Lung (tissue), 12 donors: Measurements from ENCODE around the gene SGPP1. TPM values are rescaled to one million over a fixed set of nuclear protein-coding genes. Genes with fewer than 3 reads are reported as not detected.

Experiments
- ATAC-seq: fragments of 200-7000 bp; cut with Tn5 transposase; one replicate; pipeline ENCODE4 v1.9.1; 2020; ENCODE audit warnings: moderate number of reproducible peaks; ENCODE audit not compliant: insufficient read depth, low FRiP score
- DNase-seq, 3 donors: peaks; one replicate each; pipeline ENCODE4 v3.0.0-alpha.2; 2013 to 2017
- H3K27ac ChIP-seq, 2 donors: one replicate each; pipeline ENCODE4 v1.5.1; 2013; ENCODE audit warnings: mild to moderate bottlenecking in 2 of 2, moderate library complexity in 2 of 2, control low read depth in 1 of 2, inconsistent platforms in 1 of 2, low read depth in 1 of 2, low read length in 1 of 2
- H3K27me3 ChIP-seq, 3 donors: one replicate each; pipeline ENCODE4 v1.5.1; 2013; ENCODE audit warnings: low read length in 2 of 3; ENCODE audit not compliant: control insufficient read depth in 3 of 3, insufficient read depth in 3 of 3
- H3K36me3 ChIP-seq, 4 donors: one replicate each; pipeline ENCODE4 v1.5.1; 2013; ENCODE audit warnings: low read length in 4 of 4, mild to moderate bottlenecking in 1 of 4, moderate library complexity in 1 of 4; ENCODE audit not compliant: control insufficient read depth in 4 of 4, insufficient read depth in 4 of 4
- H3K4me1 ChIP-seq, 5 donors: one replicate each; pipeline ENCODE4 v1.5.1; 2013; ENCODE audit warnings: low read length in 5 of 5, mild to moderate bottlenecking in 2 of 5, moderate library complexity in 1 of 5; ENCODE audit not compliant: control insufficient read depth in 5 of 5, insufficient read depth in 5 of 5
- H3K4me3 ChIP-seq: one replicate; pipeline ENCODE4 v1.5.1; 2013; ENCODE audit warnings: mild to moderate bottlenecking, control low read depth, moderate library complexity
- H3K9ac ChIP-seq, 2 donors: one replicate each; pipeline ENCODE4 v1.5.1; 2013; ENCODE audit warnings: low read length in 2 of 2, control low read depth in 1 of 2; ENCODE audit not compliant: insufficient read depth in 1 of 2
- H3K9me3 ChIP-seq, 4 donors: one replicate each; pipeline ENCODE4 v1.5.1; 2013; ENCODE audit warnings: low read length in 3 of 4, mild to moderate bottlenecking in 1 of 4, moderate library complexity in 1 of 4; ENCODE audit not compliant: control insufficient read depth in 4 of 4, insufficient read depth in 3 of 4
- CTCF ChIP-seq: IDR thresholded peaks from 2 replicates; pipeline ENCODE4 v1.5.1; 2012; ENCODE audit warnings: mild to moderate bottlenecking; ENCODE audit errors: control extremely low read depth, extremely low read depth
- WGBS, 2 donors: extraction: QIAGEN DNeasy Blood & Tissue Kit; methylation state at CpG; one replicate each; pipeline ENCODE4 v1.1.7; 2013; 5-methylcytosine and 5-hydroxymethylcytosine counted together
- polyA plus RNA-seq, 2 donors: library from polyadenylated mRNA; stranded (reverse); fragments of 200-250 nt; gene quantifications; one replicate each; pipeline ENCODE4 v1.2.1, GENCODE V29; 2013
- total RNA-seq, 2 donors: library from RNA; depleted of rRNA in 1 of 2; stranded (reverse); fragments of >200 nt in 1 of 2; gene quantifications; one replicate each; pipeline ENCODE4 v1.2.1, GENCODE V29; 2014 to 2021
- donor health status: control.
- donor health status: control.
- donor health status: Bipolar disorder and iron deficiency.
- donor health status: healthy.
- donor health status: DM: yes; HTN: yes; CAD: no.

The SGPP1 gene
- total and polyA plus RNA-seq, 4 donors, result 7.5 to 19.5 (median 13.1) TPM

GRCh38 chr14:63770187-63770807, 42.4 kb upstream of the SGPP1 start:
- TF ChIP-seq CTCF, result peak; percentile 65
- Histone ChIP-seq H3K27ac (no peak overlapping the region), H3K4me3 (no peak overlapping the region), H3K9me3 (no peaks in the 10 kb centered on the region), H3K4me1 (no peaks in the 10 kb centered on the region), H3K27me3 (no peaks in the 10 kb centered on the region), H3K36me3 (no peaks in the 10 kb centered on the region), H3K9ac (no peak overlapping the region)
- WGBS, 2 donors, result 62 to 67% methylated on average over 3 of the region's 3 CpGs
- ATAC-seq (peak; percentile 79), DNase-seq (peak; percentile 29 to 72 (median 61))

GRCh38 chr14:63766611-63767010, 38.7 kb upstream of the SGPP1 start:
- TF ChIP-seq CTCF, result no peak
- DNase-seq, result peak in 2 of 3 donors; percentile 12 to 29
- no peaks in the 10 kb centered on the region for H3K36me3 ChIP-seq
- 56 to 61% methylated on average over 3 of the region's 3 CpGs for WGBS, 2 donors
- H3K9ac ChIP-seq, result no peak overlapping the region
- ATAC-seq, result no peak
- no peaks in the 10 kb centered on the region for H3K4me1 ChIP-seq
- no peaks in the 10 kb centered on the region for H3K27me3 ChIP-seq
- H3K9me3 ChIP-seq, result no peaks in the 10 kb centered on the region
- H3K4me3 ChIP-seq, result no peak overlapping the region
- no peak overlapping the region for H3K27ac ChIP-seq

DNA sequence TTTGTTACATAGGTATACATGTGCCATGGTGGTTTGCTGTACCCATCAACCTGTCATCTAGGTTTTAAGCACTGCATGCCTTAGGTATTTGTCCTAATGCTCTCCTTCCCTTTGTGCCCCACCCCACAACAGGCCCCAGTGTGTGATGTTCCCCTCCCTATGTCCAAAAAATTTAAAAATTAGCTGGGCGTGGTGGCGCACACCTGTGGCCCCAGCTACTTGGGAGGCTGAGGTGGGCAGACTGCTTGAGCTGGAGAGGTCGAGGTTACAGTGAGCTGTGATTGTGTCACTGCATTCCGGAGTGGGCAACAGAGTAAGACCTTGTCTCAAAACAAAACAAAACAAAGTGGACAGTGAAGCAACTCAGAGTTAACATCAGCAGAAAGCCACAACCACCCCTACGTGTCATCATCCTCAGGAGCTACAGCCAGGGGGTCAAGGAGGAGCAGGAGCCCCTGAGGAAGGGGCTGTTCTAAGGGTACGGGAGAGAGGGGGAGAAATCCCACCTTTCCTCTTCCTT, 36.8 kb upstream of the SGPP1 start:
- no peaks in the 10 kb centered on the region for H3K27me3 ChIP-seq
- no peak overlapping the region for H3K4me3 ChIP-seq
- no peak for ATAC-seq
- no peak for DNase-seq
- H3K4me1 ChIP-seq, result no peaks in the 10 kb centered on the region
- no peaks in the 10 kb centered on the region for H3K36me3 ChIP-seq
- H3K9me3 ChIP-seq, result no peaks in the 10 kb centered on the region
- no peak overlapping the region for H3K27ac ChIP-seq
- 92 to 95% methylated on average over 6 of the region's 6 CpGs for WGBS, 2 donors
- no peak for TF ChIP-seq CTCF
- H3K9ac ChIP-seq, result no peak overlapping the region

DNA sequence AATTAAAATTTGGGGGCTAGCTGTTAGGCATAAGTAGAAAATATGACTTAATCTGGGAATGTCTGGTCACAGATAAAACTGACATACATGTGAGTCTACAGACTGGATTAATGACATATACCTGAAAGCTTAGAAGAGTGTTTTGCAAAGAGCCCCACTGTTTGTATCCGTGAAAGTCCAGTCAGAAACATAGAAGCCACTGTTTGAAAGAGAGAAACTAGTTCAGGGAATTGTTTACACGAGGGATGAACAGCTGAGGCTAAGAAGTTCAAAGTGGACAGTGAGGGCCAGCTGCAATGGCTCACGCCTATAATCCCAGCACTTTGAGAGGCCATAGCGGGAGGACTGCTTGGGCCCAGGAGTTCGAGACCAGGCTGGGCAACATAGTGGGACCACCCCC, 36.2 kb upstream of the SGPP1 start:
- H3K36me3 ChIP-seq, result no peaks in the 10 kb centered on the region
- no peaks in the 10 kb centered on the region for H3K27me3 ChIP-seq
- no peaks in the 10 kb centered on the region for H3K4me1 ChIP-seq
- H3K27ac ChIP-seq, result no peak overlapping the region
- ATAC-seq (no peak), DNase-seq (peak; percentile 24 to 44 (median 27))
- no peak overlapping the region for H3K4me3 ChIP-seq
- no peaks in the 10 kb centered on the region for H3K9me3 ChIP-seq
- 68 to 93% methylated on average over 5 of the region's 5 CpGs for WGBS, 2 donors
- H3K9ac ChIP-seq, result no peak overlapping the region
- no peak for TF ChIP-seq CTCF
